Measurements from ENCODE around the gene PLD5. TPM values are rescaled to one million over a fixed set of nuclear protein-coding genes. Genes with fewer than 3 reads are reported as not detected.
"Not testable (repeated sequence)": the region's sequence is repeated elsewhere in the genome, so short reads cannot be mapped to it uniquely, and the experiment has no call there.

PLD5 gene
- total RNA-seq, 1 donor from 2014 or later = not detected

DNA sequence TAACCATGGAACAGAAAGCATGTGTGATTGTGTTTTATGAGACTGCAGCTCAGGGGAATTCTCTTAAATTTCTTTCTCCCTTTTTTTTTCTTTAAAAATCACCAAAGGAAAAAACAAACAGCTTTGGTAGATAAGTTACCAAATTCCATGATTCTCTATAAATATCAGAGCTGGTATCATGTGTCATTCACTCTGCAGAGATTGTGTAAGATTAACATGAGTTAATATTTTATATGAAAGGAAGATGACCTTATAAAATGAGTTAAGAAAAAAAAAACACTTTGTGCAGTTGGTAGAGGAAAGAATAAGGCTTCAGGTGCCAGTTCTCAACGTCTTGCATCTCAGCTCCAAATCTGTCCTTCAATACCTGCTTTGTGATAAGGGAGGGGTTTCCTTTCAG, 287.4 kb downstream of the PLD5 start:
- intact Hi-C loops (cut with DNase I) = no loop called here
- ATAC-seq (ENCODE audit: poor library complexity) = no peak
- DNase-seq = no peak

DNA sequence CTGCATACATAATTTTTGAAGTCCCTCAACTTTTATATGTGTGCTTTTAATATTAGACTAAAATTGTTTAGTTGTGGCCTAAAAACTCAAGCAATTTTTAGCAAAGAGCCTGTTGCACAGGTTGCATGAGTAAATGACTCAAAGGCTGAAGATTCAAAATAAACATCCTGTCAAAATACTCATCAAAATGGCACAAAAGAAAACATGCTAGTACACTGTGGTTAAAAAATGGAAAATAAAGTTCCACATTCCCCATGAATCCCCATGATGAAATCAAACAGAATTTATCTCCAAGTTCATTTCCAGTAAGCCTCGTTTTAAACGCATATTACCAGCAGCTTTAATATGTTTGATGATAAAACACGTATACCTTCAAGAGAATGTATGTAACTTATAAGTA, 295.5 kb downstream of the PLD5 start:
- ATAC-seq (ENCODE audit: poor library complexity) (no peak), DNase-seq (no peak)
- intact Hi-C loops (cut with DNase I) = no loop called here

DNA sequence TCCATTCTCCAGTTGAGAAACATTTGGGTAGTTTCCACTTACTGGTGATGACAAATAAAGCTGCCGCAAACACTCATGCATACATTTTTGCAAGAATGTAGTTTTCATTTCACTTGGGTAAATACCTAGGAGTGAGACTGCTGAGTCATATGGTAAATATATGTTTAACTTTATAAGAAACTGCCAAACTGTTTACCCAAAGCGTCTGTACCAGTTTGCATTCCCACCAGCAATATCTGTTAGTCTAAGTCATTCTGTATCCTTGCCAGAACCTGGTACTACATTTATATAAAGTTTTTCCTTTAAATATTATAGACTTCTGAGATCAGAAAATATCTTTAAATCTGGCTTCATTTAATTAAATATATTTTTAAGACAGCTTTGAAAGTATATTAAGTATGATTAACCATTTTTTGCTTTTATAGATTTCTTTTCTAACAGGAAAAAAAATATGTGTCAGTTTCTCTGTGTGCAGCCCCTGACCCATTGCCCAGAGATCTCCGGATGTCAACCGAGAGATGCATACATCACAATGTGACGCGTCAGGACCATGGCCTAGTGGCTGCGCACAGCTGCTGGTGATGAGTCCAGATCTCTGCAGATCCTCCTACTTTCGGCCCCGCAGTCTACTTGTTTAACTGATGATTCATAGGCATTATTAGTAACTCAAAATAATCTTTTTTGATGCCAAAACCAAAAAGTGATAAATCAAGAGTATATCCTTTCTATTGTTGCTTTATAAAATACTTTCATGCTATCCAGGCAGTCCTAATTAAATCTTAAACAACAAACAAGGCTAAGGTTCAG, 298.5 kb downstream of the PLD5 start:
- DNase-seq = no peak
- intact Hi-C loops (cut with DNase I) = no loop called here
- ATAC-seq (ENCODE audit: poor library complexity) = no peak

DNA sequence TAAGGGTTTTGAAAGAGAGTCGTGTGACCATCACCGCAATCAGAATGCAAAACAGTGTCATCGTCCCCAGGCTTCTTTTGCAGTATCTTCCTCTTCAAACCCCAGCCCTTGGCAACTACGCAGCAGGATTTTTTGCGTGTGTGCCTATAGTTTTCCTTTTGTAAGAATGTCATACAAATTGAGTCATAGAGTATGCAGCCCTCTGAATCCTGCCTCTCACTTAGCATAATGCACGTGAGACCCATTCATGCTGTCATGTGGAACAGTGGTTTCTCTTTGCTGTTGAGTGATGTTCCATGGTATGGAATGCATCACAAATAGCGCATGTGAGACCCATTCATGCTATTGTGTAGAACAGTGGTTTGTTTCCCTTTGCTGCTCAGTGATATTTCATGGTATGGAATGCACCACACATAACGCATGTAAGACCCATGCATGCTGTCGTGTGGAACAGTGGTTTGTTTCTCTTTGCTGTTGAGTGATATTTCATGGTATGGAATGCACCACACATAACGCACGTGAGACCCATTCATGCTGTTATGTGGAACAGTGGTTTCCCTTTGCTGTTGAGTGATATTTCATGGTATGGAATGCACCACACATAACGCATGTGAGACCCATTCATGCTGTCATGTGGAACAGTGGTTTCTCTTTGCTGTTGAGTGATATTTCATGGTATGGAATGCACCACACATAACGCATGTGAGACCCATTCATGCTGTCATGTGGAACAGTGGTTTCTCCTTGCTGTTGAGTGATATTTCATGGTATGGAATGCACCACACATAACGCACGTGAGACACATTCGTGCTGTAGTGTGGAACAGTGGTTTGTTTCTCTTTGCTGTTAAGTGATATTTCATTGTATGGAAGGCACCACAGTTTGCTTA, 299.4 kb downstream of the PLD5 start:
- ATAC-seq (ENCODE audit: poor library complexity); intact Hi-C loops (cut with DNase I); DNase-seq: not testable (repeated sequence)

DNA sequence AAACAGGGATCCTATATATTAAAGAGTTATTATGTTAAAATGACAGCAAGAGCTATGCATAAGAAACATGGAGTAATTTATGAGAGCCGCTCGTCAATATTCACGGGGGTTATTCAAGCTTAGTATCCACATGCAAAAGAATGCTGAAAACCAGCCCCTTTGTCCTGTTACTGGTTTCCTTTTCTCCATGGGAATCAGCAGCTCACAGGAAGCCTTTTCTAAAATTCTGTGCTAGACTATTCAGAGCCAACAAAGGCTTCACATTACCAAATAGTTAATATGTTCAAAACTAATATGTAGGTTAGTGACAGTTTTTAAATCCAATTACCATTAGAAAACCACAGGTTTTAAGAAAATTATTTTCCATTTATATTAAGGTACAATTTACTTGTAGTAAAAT, 300.0 kb downstream of the PLD5 start:
- ATAC-seq (ENCODE audit: poor library complexity) (no peak), DNase-seq (no peak)
- intact Hi-C loops (cut with DNase I) = no loop called here

DNA sequence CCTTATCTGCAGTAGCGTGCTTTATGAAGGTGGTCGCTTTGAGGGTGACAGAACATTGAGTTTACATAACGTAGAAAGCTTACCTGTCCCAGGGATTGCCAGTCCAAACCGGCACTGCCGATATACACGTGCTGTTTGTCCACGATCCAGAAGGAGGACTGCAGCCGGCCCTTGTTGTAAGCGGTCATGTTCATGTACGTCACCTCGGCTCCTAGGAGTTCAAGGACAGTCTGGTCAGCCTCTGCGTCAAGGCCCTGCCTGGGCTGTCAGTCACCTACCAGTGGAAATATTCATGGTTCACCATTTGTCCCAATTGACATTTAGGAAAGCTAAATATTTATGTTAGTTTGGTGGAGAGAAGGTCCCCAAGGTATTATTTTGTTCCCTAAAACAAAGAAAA, 304.6 kb downstream of the PLD5 start:
- intact Hi-C loops (cut with DNase I) = no loop called here
- DNase-seq (no peak), ATAC-seq (ENCODE audit: poor library complexity) (no peak)

DNA sequence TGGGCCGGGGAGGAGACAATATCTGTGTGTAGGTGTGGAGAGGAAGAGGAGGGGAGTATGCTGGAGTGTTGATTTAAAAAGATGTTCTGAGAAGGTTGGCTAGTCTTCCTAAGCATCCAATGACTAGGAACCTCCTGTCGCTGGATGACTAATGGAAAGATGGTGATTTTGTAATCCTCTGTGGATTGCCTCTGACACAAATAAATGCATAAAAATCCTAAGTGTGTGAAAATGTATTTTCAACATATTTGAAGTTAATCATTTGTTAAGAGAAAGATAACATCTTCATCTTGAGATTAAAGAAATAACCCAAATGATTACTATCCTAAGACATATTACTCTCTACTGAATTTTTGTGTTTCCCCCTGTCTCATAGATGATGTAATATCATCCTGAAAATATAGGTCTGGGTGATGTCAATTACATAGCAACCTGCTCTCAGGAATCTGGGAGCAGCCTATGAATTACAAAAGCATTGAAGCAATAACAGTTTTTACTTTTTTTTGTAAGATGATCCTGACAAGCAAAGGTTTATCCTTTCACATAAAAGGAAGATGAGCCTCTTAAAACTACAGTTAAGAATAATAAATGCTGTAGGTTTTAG, 305.1 kb downstream of the PLD5 start:
- no peak for ATAC-seq (ENCODE audit: poor library complexity)
- intact Hi-C loops (cut with DNase I) = no loop called here
- DNase-seq = no peak

DNA sequence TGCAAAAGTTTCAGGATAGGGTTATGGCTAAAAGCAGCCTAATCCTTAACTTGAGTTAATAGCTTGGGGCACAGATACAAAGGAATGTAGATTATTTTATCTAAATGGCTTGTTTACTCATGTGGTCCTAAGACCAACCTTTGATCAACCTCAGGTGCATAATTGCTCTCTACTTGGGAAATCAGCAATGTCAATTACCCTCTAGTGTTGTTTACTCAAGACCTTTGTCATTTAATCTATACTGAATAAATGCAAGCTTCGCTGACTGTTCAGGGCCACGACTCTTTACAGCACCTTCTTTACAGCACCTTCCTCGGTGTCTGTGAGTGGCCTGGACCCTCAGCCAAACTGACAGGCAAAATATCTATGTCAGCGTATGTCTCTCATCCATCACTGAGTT, 308.1 kb downstream of the PLD5 start:
- ATAC-seq (ENCODE audit: poor library complexity) (no peak), DNase-seq (no peak)
- intact Hi-C loops (cut with DNase I) = no loop called here

DNA sequence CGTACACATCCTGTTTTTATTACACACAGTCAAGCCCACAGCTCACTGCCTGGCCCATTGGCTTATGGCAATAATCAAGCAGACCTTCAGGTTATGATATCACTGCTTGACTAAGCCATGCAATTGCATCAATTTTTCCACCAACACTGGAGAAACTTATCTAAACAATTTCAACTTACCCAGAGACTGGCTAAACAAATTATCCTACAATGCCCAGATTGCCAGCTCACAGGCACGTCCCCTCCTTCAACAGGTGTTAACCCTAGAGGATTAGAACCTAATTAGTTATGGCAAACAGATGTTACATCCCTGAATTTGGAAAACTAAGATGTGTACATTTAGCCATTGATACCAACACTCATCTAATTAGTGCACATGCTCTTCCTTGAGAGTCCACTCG, 310.0 kb downstream of the PLD5 start:
- ATAC-seq (ENCODE audit: poor library complexity); DNase-seq; intact Hi-C loops (cut with DNase I): not testable (repeated sequence)

DNA sequence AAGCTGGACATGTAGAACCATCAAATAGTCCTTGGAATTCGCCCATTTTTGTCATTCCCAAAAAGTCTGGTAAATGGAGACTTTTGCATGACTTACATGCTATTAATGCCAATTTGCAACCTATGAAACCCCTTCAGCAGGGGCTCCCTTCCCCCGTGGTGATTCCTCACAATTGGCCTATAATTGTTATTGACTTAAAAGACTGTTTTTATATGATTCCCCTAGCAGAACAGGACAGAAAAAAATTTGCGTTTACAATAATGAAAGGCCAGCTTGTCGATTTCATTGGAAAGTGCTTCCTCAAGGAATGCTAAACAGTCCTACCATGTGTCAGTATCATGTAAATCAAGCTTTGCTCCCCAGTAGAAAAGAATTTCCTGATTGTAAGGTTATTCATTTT, 311.5 kb downstream of the PLD5 start:
- intact Hi-C loops (cut with DNase I); ATAC-seq (ENCODE audit: poor library complexity): not testable (repeated sequence)

DNA sequence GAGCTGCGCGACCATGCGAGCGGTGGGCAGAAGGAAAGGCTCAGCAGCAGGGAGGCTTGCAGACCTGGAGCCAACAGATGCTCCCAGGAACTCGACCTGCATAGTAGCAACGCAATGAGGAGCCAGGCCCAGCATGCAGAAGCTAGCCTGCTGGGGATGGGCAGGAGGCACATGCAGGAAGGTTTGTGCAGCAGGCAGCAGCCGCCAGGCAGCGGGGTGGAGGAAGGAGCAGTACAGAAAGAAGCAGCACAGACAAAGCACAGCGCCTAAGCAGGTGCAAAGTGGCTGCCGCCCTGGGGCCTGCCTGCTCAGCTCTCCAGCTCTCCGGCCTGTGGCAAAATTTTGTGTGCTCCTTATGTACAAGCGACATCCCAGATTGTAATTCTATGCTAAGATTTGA, 312.1 kb downstream of the PLD5 start:
- DNase-seq (no peak), ATAC-seq (ENCODE audit: poor library complexity) (no peak)
- intact Hi-C loops (cut with DNase I) = no loop called here

More for the DNA sequence above, 311.5 kb downstream of the PLD5 start:
- not testable (repeated sequence) for DNase-seq

DNA sequence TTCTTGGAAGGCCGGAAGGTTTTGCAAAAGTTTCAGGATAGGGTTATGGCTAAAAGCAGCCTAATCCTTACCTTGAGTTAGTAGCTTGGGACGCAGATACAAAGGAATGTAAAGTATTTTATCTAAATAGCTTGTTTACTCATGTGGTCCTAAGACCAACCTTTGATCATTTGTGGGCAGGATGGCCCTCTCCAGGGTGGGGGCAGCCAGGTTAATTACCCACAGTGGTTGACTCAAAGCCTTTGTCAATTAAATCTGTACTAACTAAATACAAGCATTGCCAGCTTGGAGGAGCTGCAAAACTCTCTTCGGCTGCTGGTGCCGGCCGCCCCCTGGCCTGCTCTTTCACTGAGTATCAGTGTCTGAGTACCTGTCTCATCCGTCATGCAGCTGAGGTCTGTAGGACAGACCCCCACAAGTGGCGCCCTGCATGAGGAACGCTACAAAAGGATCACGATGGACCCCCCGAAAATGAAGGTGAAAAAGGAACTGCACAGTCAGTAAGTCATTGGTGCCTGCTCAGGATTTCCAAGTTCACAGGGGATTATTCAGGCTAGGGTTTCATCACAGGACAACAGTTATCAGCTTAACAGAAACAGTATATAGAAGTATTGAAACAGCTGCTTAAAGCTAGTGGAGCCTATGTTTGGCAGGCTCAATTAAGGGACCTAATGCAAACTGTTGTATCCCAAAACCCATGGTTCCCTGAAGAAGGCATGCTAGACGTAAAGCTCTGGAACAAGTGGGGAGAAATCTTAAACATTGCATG, 313.1 kb downstream of the PLD5 start:
- no peak for ATAC-seq (ENCODE audit: poor library complexity)
- no peak for DNase-seq
- intact Hi-C loops (cut with DNase I) = no loop called here

DNA sequence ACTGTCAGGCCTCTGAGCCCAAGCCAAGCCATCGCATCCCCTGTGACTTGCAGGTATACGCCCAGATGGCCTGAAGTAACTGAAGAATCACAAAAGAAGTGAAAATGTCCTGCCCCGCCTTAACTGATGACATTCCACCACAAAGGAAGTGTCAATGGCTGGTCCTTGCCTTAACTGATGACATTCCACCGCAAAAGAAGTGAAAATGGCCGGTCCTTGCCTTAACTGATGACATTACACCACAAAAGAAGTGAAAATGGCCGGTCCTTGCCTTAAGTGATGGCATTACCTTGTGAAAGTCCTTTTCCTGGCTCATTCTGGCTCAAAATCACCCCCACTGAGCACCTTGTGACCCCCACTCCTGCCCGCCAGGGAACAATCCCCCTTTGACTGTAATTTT, 314.2 kb downstream of the PLD5 start:
- DNase-seq; intact Hi-C loops (cut with DNase I); ATAC-seq (ENCODE audit: poor library complexity): not testable (repeated sequence)

DNA sequence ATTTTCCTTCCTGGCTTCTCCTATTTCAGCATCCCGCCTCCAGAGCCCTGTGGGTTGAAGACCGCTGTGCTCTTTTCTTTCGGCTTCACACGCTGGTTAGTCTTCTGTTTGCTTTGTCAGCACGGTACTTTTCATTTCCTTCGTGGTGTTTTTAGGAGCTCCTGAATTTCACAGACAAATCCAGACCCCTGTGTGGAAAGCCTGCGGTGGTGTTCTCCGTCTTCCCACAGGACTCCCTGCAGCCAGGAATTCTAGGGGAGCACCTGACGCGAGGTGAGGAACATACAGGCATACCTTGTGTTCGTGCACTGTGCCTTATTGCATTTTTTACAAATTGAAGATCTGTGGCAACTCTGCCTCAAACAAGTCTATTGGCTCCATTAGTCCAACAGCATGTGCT, 315.4 kb downstream of the PLD5 start:
- intact Hi-C loops (cut with DNase I) = no loop called here
- no peak for ATAC-seq (ENCODE audit: poor library complexity)
- no peak for DNase-seq

DNA sequence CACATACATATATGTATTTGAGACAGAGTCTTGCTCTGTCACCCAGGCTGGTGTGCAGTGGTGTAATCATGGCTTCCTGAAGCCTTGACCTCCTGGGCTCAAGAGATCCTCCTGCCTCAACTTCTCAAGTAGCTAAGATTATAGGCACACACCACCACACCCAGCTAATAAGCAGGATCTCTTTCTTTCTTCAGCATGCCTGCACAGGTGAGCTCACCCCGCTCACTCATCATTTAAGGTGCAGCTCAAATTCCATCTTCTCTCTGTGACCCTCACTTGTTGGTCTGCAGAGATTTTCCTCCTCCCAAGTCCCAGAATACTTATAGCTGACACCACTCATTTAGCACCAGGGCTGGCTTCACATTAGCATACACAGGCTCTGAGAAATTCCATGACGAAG, 316.5 kb downstream of the PLD5 start:
- intact Hi-C loops (cut with DNase I) = no loop called here
- DNase-seq (no peak), ATAC-seq (ENCODE audit: poor library complexity) (no peak)

DNA sequence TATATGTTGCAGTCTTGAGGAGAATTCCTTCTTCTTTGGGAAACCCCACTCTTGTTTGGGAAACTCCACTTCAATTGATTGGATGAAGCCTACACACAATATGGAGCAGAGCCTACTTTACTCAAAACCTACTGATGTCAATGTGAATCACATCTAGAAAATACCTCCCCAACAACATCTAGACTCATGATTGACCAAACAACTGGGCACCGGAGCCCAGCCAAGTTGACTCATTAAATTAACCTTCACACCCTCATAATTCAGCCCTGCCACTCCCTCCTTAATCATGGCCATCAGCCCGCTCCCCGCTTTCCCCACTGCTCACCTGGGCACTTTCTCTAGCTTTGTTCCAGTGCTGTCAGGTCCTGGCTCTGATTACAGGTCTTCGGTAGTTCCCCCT, 317.5 kb downstream of the PLD5 start:
- no peak for ATAC-seq (ENCODE audit: poor library complexity)
- intact Hi-C loops (cut with DNase I) = no loop called here
- DNase-seq = no peak

DNA sequence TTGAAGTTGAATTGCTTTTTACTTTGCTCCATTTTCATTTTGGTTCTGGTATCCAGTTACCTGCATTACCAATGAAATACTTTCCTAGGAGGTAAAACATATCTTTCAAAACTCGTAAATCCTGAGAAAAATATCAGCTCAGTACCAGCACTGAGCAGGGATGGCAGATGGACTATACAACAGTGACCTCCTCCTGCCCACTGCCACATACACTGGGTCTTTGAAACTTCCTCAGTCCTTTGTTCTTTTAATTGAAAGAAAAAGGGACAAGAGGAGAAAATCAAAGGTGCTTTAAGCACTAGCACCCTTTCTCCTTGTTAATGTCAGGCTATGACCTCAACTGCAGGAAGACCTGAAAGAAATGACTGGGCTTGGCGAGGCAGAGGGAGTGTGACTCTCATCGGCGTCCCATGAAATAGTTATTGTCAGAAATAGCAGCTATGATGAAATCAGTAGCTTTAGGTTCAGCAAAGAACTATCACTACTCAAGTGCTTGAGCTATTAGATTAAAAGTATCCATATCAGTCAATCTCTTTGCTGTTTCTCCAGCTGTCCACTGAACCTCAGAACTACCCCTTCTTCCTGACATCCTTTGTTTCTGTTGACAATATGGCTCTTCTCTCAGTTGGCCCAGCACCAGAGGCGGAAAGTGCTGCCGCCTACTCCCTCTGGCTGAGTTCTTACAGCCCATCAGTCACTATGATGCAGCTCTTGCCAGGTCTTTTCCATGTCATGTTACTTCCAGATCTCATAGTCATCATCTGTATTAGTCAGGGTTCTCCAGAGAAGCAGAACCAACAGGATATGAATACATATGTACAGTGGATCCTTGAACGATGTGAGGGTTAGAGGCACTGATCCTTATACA, 318.6 kb downstream of the PLD5 start:
- intact Hi-C loops (cut with DNase I) = no loop called here
- ATAC-seq (ENCODE audit: poor library complexity) (no peak), DNase-seq (no peak)

DNA sequence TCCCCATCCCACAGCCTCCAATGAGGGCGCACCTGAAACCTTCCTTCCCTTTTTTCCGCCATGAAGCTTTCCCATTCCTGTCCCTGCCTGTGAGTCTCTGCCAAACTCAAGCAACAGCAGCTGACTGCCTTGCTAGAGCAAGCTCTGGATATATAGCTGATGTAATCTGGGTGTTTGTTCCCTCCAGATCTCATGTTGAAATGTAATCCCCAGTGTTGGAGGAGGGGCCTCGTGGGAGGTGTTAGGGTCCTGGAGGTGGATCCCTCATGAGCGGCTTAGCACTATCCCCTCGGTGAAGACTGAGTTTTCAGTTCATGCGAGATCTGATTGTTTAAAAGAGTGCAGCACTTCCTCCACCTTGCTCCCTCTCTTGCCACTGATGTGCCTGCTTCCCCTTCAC, 321.2 kb downstream of the PLD5 start:
- intact Hi-C loops (cut with DNase I) = no loop called here
- no peak for ATAC-seq (ENCODE audit: poor library complexity)

More for the DNA sequence above, 321.2 kb downstream of the PLD5 start:
- DNase-seq = no peak
